ENCODE data around the gene GSTCD. TPM values are rescaled to one million over a fixed set of nuclear protein-coding genes. Genes with fewer than 3 reads are reported as not detected.

GSTCD gene
- total RNA-seq, 1 experiment from 2014 or later: 22.5 TPM

DNA sequence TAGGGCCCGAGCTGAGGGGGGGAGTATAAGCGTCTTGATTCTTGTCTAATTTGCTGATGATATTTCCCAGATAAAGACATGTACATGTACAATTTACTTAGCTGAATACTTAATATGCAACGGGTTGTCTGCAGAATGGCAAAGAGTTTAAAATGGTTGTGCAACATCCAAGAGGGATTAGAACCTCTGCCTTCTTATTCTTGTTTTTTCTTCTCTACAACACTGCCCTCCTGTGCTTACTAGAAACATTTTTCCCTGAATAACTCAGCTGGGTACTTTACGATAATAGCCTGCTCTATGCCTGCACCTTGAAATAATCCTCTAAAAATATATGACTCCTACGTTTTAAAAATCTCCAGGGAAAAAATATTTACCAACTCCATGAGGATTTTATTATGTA, 41.9 kb upstream of the GSTCD start:
- DNase-seq (ENCODE audit: low read depth, low spot score) (no peak), ATAC-seq (peak; percentile 73)
- H4K20me1 ChIP-seq (ENCODE audit: insufficient read depth): no peaks in the 10 kb centered on the region
- no peaks in the 10 kb centered on the region for H3K4me1 ChIP-seq (ENCODE audit: control insufficient read depth in 1 of 2, insufficient read depth in 2 of 2, low read length in 2 of 2)
- intact Hi-C loops (cut with micrococcal nuclease): loop anchor here (2.0 to 5.0 kb wide), 2 partner anchors 146 to 734 kb away; no protein-coding TSS in a partner anchor
- no peaks in the 10 kb centered on the region; the same call in 1 of the 2 replicates for H3K9me2 ChIP-seq (ENCODE audit: insufficient read depth)
- H3K79me2 ChIP-seq (ENCODE audit: insufficient read depth, low read length): no peaks in the 10 kb centered on the region
- H3K27me3 ChIP-seq (ENCODE audit: insufficient read depth, low read length): no peaks in the 10 kb centered on the region
- ChIA-PET CTCF (interaction anchor here (0.6 to 1.5 kb wide), 4 partner anchors 47 to 1670 kb away, joined by 3 to 5 read pairs (median 4); no protein-coding TSS in a partner anchor), RAD21 (ENCODE audit: low non-redundant PET in 1 of 2, low total read pairs in 2 of 2, uncharacterized antibody in 2 of 2, unreplicated experiment in 2 of 2) (interaction anchor here in 1 of 2 experiments (0.7 kb wide), 1 partner anchor 146 kb away, joined by 3 read pairs; no protein-coding TSS in a partner anchor), POLR2A (no interaction called here)
- H2AFZ ChIP-seq (ENCODE audit: low read depth, low read length, poor library complexity, severe bottlenecking): no peak overlapping the region
- H3K4me3 ChIP-seq (replicated peaks in 1 of 2; ENCODE audit: low read depth in 1 of 2, low read length in 2 of 2): no peak overlapping the region
- BruUV-seq (replicated peaks): no TSS peak
- H3K36me3 ChIP-seq (ENCODE audit: control insufficient read depth in 1 of 2, insufficient read depth in 2 of 2, low read length in 2 of 2): no peaks in the 10 kb centered on the region
- no peak overlapping the region for H3K27ac ChIP-seq (ENCODE audit: low read depth, low read length)
- H3K4me2 ChIP-seq (ENCODE audit: low read length): no peak overlapping the region
- TF ChIP-seq, protein P1, sequence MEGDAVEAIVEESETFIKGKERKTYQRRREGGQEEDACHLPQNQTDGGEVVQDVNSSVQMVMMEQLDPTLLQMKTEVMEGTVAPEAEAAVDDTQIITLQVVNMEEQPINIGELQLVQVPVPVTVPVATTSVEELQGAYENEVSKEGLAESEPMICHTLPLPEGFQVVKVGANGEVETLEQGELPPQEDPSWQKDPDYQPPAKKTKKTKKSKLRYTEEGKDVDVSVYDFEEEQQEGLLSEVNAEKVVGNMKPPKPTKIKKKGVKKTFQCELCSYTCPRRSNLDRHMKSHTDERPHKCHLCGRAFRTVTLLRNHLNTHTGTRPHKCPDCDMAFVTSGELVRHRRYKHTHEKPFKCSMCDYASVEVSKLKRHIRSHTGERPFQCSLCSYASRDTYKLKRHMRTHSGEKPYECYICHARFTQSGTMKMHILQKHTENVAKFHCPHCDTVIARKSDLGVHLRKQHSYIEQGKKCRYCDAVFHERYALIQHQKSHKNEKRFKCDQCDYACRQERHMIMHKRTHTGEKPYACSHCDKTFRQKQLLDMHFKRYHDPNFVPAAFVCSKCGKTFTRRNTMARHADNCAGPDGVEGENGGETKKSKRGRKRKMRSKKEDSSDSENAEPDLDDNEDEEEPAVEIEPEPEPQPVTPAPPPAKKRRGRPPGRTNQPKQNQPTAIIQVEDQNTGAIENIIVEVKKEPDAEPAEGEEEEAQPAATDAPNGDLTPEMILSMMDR (IDR thresholded peaks at IDR 0.05 in 2 of 3, conservative IDR thresholded peaks at IDR 0.05 in 1 of 3; ENCODE audit: borderline replicate concordance in 1 of 3, insufficient read depth in 1 of 3, low read depth in 2 of 3, low read length in 2 of 3): peak; percentile 21 to 36 (median 32); a peak in 4 of 6 replicates
- no peak for TF ChIP-seq ELF1 (IDR thresholded peaks at IDR 0.05; ENCODE audit: borderline replicate concordance, low read depth)
- TF ChIP-seq, protein P2, sequence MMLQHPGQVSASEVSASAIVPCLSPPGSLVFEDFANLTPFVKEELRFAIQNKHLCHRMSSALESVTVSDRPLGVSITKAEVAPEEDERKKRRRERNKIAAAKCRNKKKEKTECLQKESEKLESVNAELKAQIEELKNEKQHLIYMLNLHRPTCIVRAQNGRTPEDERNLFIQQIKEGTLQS (IDR thresholded peaks at IDR 0.05): no peak
- no peak for TF ChIP-seq ZNF274 (IDR thresholded peaks at IDR 0.05; ENCODE audit: low read depth, low read length)
- TF ChIP-seq, protein P3, sequence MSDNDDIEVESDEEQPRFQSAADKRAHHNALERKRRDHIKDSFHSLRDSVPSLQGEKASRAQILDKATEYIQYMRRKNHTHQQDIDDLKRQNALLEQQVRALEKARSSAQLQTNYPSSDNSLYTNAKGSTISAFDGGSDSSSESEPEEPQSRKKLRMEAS (IDR thresholded peaks at IDR 0.05): no peak
- no peak for TF ChIP-seq POLR2AphosphoS5 (IDR thresholded peaks at IDR 0.05; ENCODE audit: low read depth, low read length)
- TF ChIP-seq RAD21 (IDR thresholded peaks at IDR 0.05; ENCODE audit: low read depth): peak; percentile 59
- TF ChIP-seq TCF7L2 (IDR thresholded peaks at IDR 0.05; ENCODE audit: borderline replicate concordance, extremely low read depth, insufficient read depth, insufficient read length): no peak
- TF ChIP-seq CBX3 (IDR thresholded peaks at IDR 0.05; ENCODE audit: low read depth): no peak
- no peak for TF ChIP-seq EZH2phosphoT487 (IDR thresholded peaks at IDR 0.05; ENCODE audit: borderline replicate concordance)
- TF ChIP-seq JUND (IDR thresholded peaks at IDR 0.05): no peak
- TF ChIP-seq YY1 (IDR thresholded peaks at IDR 0.05; ENCODE audit: extremely low read depth, insufficient replicate concordance, low read depth, low read length): no peak
- TF ChIP-seq CEBPB (IDR thresholded peaks at IDR 0.05; ENCODE audit: low read depth): no peak
- no peak for TF ChIP-seq EZH2 (IDR thresholded peaks at IDR 0.05)
- TF ChIP-seq, protein P4, sequence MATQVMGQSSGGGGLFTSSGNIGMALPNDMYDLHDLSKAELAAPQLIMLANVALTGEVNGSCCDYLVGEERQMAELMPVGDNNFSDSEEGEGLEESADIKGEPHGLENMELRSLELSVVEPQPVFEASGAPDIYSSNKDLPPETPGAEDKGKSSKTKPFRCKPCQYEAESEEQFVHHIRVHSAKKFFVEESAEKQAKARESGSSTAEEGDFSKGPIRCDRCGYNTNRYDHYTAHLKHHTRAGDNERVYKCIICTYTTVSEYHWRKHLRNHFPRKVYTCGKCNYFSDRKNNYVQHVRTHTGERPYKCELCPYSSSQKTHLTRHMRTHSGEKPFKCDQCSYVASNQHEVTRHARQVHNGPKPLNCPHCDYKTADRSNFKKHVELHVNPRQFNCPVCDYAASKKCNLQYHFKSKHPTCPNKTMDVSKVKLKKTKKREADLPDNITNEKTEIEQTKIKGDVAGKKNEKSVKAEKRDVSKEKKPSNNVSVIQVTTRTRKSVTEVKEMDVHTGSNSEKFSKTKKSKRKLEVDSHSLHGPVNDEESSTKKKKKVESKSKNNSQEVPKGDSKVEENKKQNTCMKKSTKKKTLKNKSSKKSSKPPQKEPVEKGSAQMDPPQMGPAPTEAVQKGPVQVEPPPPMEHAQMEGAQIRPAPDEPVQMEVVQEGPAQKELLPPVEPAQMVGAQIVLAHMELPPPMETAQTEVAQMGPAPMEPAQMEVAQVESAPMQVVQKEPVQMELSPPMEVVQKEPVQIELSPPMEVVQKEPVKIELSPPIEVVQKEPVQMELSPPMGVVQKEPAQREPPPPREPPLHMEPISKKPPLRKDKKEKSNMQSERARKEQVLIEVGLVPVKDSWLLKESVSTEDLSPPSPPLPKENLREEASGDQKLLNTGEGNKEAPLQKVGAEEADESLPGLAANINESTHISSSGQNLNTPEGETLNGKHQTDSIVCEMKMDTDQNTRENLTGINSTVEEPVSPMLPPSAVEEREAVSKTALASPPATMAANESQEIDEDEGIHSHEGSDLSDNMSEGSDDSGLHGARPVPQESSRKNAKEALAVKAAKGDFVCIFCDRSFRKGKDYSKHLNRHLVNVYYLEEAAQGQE (IDR thresholded peaks at IDR 0.05; ENCODE audit: low read depth): no peak
- no peak overlapping the region for H3K9ac ChIP-seq (ENCODE audit: low read length)
- no peaks in the 10 kb centered on the region for H3K9me3 ChIP-seq (ENCODE audit: control insufficient read depth in 1 of 2, insufficient read depth in 1 of 2, low read depth in 1 of 2, low read length in 2 of 2)

Measured in HCT116 (cell line).